HEK293 (cell line): Measurements from ENCODE around the gene MORC4.

ENCODE experiments used
- CTCF ChIA-PET: fragments of 350-600 bp; formaldehyde crosslinking; extraction: SDS; loops from one replicate; lab custom pipeline; 2021; ENCODE audit warnings: antibody characterized with exemption; lab: Yijun Ruan, JAX
- POLR2A ChIA-PET: fragments of 300-600 bp; formaldehyde crosslinking; extraction: SDS; loops from one replicate; lab custom pipeline; 2020; ENCODE audit warnings: antibody characterized with exemption, inconsistent platforms; lab: Yijun Ruan, JAX
- H3K27ac ChIP-seq: fragments of 200-500 bp; sonication (Bioruptor generic); 2 replicates; pipeline ENCODE4 v1.5.1; 2014; ENCODE audit warnings: low read depth, low read length, control low read depth, inconsistent platforms; ENCODE audit errors: extremely low read depth
- H3K36me3 ChIP-seq, 2 experiments: fragments of 200-500 bp in 1 of 2; sonication (Bioruptor generic) in 1 of 2; 1 replicate in 1 of 2; 2 replicates in 1 of 2; pipeline ENCODE4 v1.5.1; 2014 to 2017; ENCODE audit warnings: inconsistent platforms in 2 of 2, low read length in 2 of 2; ENCODE audit not compliant: control insufficient read depth in 2 of 2, insufficient read depth in 1 of 2
- H3K4me1 ChIP-seq: fragments of 200-500 bp; sonication (Bioruptor generic); 2 replicates; pipeline ENCODE4 v1.5.1; 2014; ENCODE audit warnings: mild to moderate bottlenecking, low read length, inconsistent platforms; ENCODE audit not compliant: control insufficient read depth, insufficient read depth
- H3K4me3 ChIP-seq: 2 replicates; pipeline ENCODE4 v1.5.1; 2011; ENCODE audit warnings: low read depth, mild to moderate bottlenecking, control low read depth, low read length, moderate library complexity
- H3K9me3 ChIP-seq: fragments of 200-500 bp; sonication (Bioruptor generic); 2 replicates; pipeline ENCODE4 v1.5.1; 2014; ENCODE audit warnings: low read depth, low read length, inconsistent platforms; ENCODE audit not compliant: control insufficient read depth, insufficient read depth
- HOXA7 ChIP-seq: sonication (generic); formaldehyde crosslinking; IDR thresholded peaks from 2 replicates; pipeline ENCODE4 v1.8.1; 2022; ENCODE audit warnings: missing genetic modification reagents, borderline replicate concordance
- KLF7 ChIP-seq: fragments of 450-650 bp; formaldehyde crosslinking; IDR thresholded peaks from 2 replicates; pipeline ENCODE4 v1.5.1; 2016; ENCODE audit warnings: missing biosample characterization, missing genetic modification characterization, borderline replicate concordance
- MYNN ChIP-seq: fragments of 450-650 bp; formaldehyde crosslinking; IDR thresholded peaks from 2 replicates; pipeline ENCODE4 v1.5.1; 2016; ENCODE audit warnings: missing biosample characterization, missing genetic modification characterization, borderline replicate concordance
- ZBTB48 ChIP-seq: fragments of 450-650 bp; formaldehyde crosslinking; IDR thresholded peaks from 2 replicates; pipeline ENCODE4 v1.5.1; 2016; ENCODE audit warnings: missing biosample characterization, missing genetic modification characterization
- ZFP41 ChIP-seq: fragments of 450-650 bp; formaldehyde crosslinking; IDR thresholded peaks from 2 replicates; pipeline ENCODE4 v1.5.1; 2016; ENCODE audit warnings: missing biosample characterization, missing genetic modification characterization, borderline replicate concordance
- ZNF133 ChIP-seq: fragments of 450-650 bp; formaldehyde crosslinking; IDR thresholded peaks from 2 replicates; pipeline ENCODE4 v1.5.1; 2016; ENCODE audit warnings: missing biosample characterization, missing genetic modification characterization
- ZNF221 ChIP-seq: fragments of 450-650 bp; formaldehyde crosslinking; IDR thresholded peaks from 2 replicates; pipeline ENCODE4 v1.5.1; 2017; ENCODE audit warnings: missing biosample characterization, missing genetic modification characterization, borderline replicate concordance
- ZNF248 ChIP-seq: fragments of 450-650 bp; formaldehyde crosslinking; IDR thresholded peaks from 2 replicates; pipeline ENCODE4 v1.5.1; 2017; ENCODE audit warnings: missing biosample characterization, missing genetic modification characterization
- ZNF266 ChIP-seq: fragments of 450-650 bp; formaldehyde crosslinking; IDR thresholded peaks from 2 replicates; pipeline ENCODE4 v1.5.1; 2016; ENCODE audit warnings: missing biosample characterization, missing genetic modification characterization, low read depth
- ZNF350 ChIP-seq: fragments of 450-650 bp; formaldehyde crosslinking; IDR thresholded peaks from 2 replicates; pipeline ENCODE4 v1.5.0; 2017; ENCODE audit warnings: missing biosample characterization, mild to moderate bottlenecking, missing genetic modification characterization
- ZNF544 ChIP-seq: fragments of 450-650 bp; formaldehyde crosslinking; IDR thresholded peaks from 2 replicates; pipeline ENCODE4 v1.5.0; 2017; ENCODE audit warnings: missing biosample characterization, missing genetic modification characterization
- ZNF585B ChIP-seq: fragments of 450-650 bp; formaldehyde crosslinking; IDR thresholded peaks from 2 replicates; pipeline ENCODE4 v1.5.1; 2016; ENCODE audit warnings: missing biosample characterization, missing genetic modification characterization
- ZNF610 ChIP-seq: fragments of 450-650 bp; formaldehyde crosslinking; IDR thresholded peaks from 2 replicates; pipeline ENCODE4 v1.5.1; 2016; ENCODE audit warnings: missing biosample characterization, missing genetic modification characterization, borderline replicate concordance
- ZNF624 ChIP-seq: fragments of 450-650 bp; formaldehyde crosslinking; IDR thresholded peaks from 2 replicates; pipeline ENCODE4 v1.5.1; 2017; ENCODE audit warnings: missing biosample characterization, missing genetic modification characterization
- ZNF707 ChIP-seq: fragments of 450-650 bp; formaldehyde crosslinking; IDR thresholded peaks from 2 replicates; pipeline ENCODE4 v1.5.1; 2016; ENCODE audit warnings: missing biosample characterization, missing genetic modification characterization
- TF ChIP-seq, protein P1 (sequence below): fragments of 450-650 bp; formaldehyde crosslinking; IDR thresholded peaks from 2 replicates; pipeline ENCODE4 v1.5.1; 2016; ENCODE audit warnings: missing biosample characterization, missing genetic modification characterization, low read depth
- TF ChIP-seq, protein P2 (sequence below): fragments of 450-650 bp; formaldehyde crosslinking; IDR thresholded peaks from 2 replicates; pipeline ENCODE4 v1.5.1; 2016; ENCODE audit warnings: missing biosample characterization, missing genetic modification characterization
- TF ChIP-seq, protein P3 (sequence below): fragments of 450-650 bp; formaldehyde crosslinking; conservative IDR thresholded peaks from 2 replicates; pipeline ENCODE4 v1.5.1; 2016; ENCODE audit warnings: low read depth, missing biosample characterization, missing genetic modification characterization
- TF ChIP-seq, protein P4 (sequence below): IDR thresholded peaks from 2 replicates; pipeline ENCODE4 v1.6.1; 2011; ENCODE audit warnings: mild to moderate bottlenecking, low read depth, low read length, borderline replicate concordance
- TF ChIP-seq, protein P5 (sequence below): fragments of 450-650 bp; formaldehyde crosslinking; IDR thresholded peaks from 2 replicates; pipeline ENCODE4; 2016; ENCODE audit warnings: missing biosample characterization, missing genetic modification characterization

The MORC4 gene

DNA sequence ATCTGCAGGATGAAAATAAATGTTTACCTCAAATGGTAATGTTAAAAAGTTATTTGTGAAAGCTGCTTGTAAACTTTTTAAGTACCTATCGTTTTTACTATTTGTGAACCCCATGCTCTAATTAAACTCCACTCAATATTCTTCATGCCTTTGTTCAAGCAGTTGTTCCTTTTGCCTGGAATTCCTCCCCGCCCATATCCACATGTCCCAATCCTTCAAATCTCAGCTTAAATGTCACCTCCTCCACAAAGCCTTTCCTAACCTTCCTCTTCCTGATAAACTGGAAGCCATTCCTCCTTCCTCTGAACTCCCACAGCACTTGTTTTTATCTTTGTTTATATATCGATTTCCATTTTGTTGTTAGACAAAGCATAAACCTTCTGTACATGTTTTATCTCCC is 2.4 kb downstream of the MORC4 start:
- H3K27ac ChIP-seq, result no peak overlapping the region
- no peaks in the 10 kb centered on the region for H3K4me1 ChIP-seq
- ChIA-PET CTCF (interaction anchor here (0.5 to 1.4 kb wide), 3 partner anchors 14 to 96 kb away, joined by 3 read pairs; no protein-coding TSS in a partner anchor), POLR2A (no interaction called here)
- H3K4me3 ChIP-seq, result no peak overlapping the region
- TF ChIP-seq ZNF544 (tag by site-specific recombination) (no peak), ZNF624 (tag by site-specific recombination) (no peak), ZNF585B (tag by site-specific recombination) (no peak), ZNF133 (tag by site-specific recombination) (no peak), ZNF707 (tag by site-specific recombination) (no peak), HOXA7 (no peak), MYNN (tag by site-specific recombination) (no peak), ZFP41 (tag by site-specific recombination) (no peak), ZNF248 (tag by site-specific recombination) (no peak), ZNF266 (tag by site-specific recombination) (no peak), ZBTB48 (tag by site-specific recombination) (no peak), KLF7 (tag by site-specific recombination) (no peak), ZNF221 (tag by site-specific recombination) (no peak), ZNF610 (tag by site-specific recombination) (no peak), ZNF350 (tag by site-specific recombination) (no peak)
- TF ChIP-seq, protein P1, sequence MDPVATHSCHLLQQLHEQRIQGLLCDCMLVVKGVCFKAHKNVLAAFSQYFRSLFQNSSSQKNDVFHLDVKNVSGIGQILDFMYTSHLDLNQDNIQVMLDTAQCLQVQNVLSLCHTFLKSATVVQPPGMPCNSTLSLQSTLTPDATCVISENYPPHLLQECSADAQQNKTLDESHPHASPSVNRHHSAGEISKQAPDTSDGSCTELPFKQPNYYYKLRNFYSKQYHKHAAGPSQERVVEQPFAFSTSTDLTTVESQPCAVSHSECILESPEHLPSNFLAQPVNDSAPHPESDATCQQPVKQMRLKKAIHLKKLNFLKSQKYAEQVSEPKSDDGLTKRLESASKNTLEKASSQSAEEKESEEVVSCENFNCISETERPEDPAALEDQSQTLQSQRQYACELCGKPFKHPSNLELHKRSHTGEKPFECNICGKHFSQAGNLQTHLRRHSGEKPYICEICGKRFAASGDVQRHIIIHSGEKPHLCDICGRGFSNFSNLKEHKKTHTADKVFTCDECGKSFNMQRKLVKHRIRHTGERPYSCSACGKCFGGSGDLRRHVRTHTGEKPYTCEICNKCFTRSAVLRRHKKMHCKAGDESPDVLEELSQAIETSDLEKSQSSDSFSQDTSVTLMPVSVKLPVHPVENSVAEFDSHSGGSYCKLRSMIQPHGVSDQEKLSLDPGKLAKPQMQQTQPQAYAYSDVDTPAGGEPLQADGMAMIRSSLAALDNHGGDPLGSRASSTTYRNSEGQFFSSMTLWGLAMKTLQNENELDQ, result no peak
- TF ChIP-seq, protein P2, sequence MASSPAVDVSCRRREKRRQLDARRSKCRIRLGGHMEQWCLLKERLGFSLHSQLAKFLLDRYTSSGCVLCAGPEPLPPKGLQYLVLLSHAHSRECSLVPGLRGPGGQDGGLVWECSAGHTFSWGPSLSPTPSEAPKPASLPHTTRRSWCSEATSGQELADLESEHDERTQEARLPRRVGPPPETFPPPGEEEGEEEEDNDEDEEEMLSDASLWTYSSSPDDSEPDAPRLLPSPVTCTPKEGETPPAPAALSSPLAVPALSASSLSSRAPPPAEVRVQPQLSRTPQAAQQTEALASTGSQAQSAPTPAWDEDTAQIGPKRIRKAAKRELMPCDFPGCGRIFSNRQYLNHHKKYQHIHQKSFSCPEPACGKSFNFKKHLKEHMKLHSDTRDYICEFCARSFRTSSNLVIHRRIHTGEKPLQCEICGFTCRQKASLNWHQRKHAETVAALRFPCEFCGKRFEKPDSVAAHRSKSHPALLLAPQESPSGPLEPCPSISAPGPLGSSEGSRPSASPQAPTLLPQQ, result no peak
- TF ChIP-seq, protein P3, sequence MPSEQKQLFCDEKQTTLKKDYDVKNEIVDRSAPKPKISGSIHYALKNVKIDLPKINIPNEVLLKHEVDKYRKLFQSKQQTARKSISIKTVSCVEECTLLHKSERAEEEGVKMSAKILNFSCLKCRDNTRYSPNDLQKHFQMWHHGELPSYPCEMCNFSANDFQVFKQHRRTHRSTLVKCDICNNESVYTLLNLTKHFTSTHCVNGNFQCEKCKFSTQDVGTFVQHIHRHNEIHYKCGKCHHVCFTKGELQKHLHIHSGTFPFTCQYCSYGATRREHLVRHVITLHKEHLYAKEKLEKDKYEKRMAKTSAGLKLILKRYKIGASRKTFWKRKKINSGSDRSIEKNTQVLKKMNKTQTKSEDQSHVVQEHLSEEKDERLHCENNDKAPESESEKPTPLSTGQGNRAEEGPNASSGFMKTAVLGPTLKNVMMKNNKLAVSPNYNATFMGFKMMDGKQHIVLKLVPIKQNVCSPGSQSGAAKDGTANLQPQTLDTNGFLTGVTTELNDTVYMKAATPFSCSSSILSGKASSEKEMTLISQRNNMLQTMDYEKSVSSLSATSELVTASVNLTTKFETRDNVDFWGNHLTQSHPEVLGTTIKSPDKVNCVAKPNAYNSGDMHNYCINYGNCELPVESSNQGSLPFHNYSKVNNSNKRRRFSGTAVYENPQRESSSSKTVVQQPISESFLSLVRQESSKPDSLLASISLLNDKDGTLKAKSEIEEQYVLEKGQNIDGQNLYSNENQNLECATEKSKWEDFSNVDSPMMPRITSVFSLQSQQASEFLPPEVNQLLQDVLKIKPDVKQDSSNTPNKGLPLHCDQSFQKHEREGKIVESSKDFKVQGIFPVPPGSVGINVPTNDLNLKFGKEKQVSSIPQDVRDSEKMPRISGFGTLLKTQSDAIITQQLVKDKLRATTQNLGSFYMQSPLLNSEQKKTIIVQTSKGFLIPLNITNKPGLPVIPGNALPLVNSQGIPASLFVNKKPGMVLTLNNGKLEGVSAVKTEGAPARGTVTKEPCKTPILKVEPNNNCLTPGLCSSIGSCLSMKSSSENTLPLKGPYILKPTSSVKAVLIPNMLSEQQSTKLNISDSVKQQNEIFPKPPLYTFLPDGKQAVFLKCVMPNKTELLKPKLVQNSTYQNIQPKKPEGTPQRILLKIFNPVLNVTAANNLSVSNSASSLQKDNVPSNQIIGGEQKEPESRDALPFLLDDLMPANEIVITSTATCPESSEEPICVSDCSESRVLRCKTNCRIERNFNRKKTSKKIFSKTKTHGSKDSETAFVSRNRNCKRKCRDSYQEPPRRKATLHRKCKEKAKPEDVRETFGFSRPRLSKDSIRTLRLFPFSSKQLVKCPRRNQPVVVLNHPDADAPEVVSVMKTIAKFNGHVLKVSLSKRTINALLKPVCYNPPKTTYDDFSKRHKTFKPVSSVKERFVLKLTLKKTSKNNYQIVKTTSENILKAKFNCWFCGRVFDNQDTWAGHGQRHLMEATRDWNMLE, result no peak
- TF ChIP-seq, protein P4, sequence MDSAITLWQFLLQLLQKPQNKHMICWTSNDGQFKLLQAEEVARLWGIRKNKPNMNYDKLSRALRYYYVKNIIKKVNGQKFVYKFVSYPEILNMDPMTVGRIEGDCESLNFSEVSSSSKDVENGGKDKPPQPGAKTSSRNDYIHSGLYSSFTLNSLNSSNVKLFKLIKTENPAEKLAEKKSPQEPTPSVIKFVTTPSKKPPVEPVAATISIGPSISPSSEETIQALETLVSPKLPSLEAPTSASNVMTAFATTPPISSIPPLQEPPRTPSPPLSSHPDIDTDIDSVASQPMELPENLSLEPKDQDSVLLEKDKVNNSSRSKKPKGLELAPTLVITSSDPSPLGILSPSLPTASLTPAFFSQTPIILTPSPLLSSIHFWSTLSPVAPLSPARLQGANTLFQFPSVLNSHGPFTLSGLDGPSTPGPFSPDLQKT, result no peak
- TF ChIP-seq, protein P5, sequence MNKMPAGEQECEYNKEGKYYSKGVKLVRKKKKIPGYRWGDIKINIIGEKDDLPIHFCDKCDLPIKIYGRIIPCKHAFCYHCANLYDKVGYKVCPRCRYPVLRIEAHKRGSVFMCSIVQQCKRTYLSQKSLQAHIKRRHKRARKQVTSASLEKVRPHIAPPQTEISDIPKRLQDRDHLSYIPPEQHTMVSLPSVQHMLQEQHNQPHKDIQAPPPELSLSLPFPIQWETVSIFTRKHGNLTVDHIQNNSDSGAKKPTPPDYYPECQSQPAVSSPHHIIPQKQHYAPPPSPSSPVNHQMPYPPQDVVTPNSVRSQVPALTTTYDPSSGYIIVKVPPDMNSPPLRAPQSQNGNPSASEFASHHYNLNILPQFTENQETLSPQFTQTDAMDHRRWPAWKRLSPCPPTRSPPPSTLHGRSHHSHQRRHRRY (tag by site-specific recombination), result no peak
- no peaks in the 10 kb centered on the region for H3K9me3 ChIP-seq
- peaks cover 0 to 16% of the 10 kb centered on the region in 2 experiments; a peak in 1 of 3 replicates for H3K36me3 ChIP-seq
